HCT116 (cell line): ENCODE measurements around the gene FAM120A. TPM values are rescaled to one million over a fixed set of nuclear protein-coding genes. Genes with fewer than 3 reads are reported as not detected.

Experiments used
- ATAC-seq: fragments of 200-7000 bp; cut with Tn5 transposase; 2 replicates; pipeline ENCODE4 v1.9.1; 2020; ENCODE audit warnings: mild to moderate bottlenecking, moderate library complexity
- BruUV-seq: library from RNA; stranded (reverse); fragments of 400-500 nt; replicated peaks from 2 replicates; lab custom pipeline; 2021; lab: Mats Ljungman, UMichigan
- CTCF ChIA-PET: fragments of 300-600 bp; sonication (Branson Sonifier 250); formaldehyde crosslinking; loops from one replicate; lab custom pipeline; 2021; ENCODE audit warnings: antibody characterized with exemption; lab: Charles Lee
- POLR2A ChIA-PET: fragments of 300-600, 350-600 bp; sonication (Branson Sonifier 250); formaldehyde crosslinking; loops from one replicate; lab custom pipeline; 2021; ENCODE audit warnings: antibody characterized with exemption; lab: Charles Lee
- RAD21 ChIA-PET, 2 experiments: fragments of 300-600 bp; sonication (Branson Sonifier 250); formaldehyde crosslinking; loops; one replicate each; lab custom pipeline; 2023; ENCODE audit warnings: low total read pairs in 2 of 2; ENCODE audit not compliant: uncharacterized antibody in 2 of 2, unreplicated experiment in 2 of 2, low non-redundant PET in 1 of 2; lab: Charles Lee
- DNase-seq: peaks from one replicate; pipeline ENCODE4 v3.0.0-alpha.2; 2010; ENCODE audit warnings: low read depth, low spot score
- H2AFZ ChIP-seq: fragments of 200-600 bp; shearing (Covaris generic), sonication (generic); 2 replicates; pipeline ENCODE4 v1.6.1; 2017; ENCODE audit warnings: low read depth, mixed run types, mixed read lengths, antibody characterized with exemption, low read length; ENCODE audit not compliant: poor library complexity, severe bottlenecking
- H3K27ac ChIP-seq: 2 replicates; pipeline ENCODE4 v1.5.1; 2012; ENCODE audit warnings: low read depth, low read length
- H3K27me3 ChIP-seq: fragments of 200-600 bp; sonication (generic); 2 replicates; pipeline ENCODE4 v1.6.1; 2016; ENCODE audit warnings: mixed run types, low read length, mixed read lengths; ENCODE audit not compliant: insufficient read depth
- H3K36me3 ChIP-seq, 2 experiments: fragments of 200-500 bp in 1 of 2; fragments of 200-600 bp in 1 of 2; sonication (Bioruptor generic) in 1 of 2; sonication (generic) in 1 of 2; 2 replicates each; pipeline versions ENCODE4 v1.5.1 to v1.6.1; 2014 to 2016; ENCODE audit warnings: low read length in 2 of 2, inconsistent platforms in 1 of 2, mixed read lengths in 1 of 2, mixed run types in 1 of 2; ENCODE audit not compliant: insufficient read depth in 2 of 2, control insufficient read depth in 1 of 2
- H3K4me1 ChIP-seq, 2 experiments: fragments of 200-600 bp in 1 of 2; sonication (generic) in 1 of 2; 2 replicates each; pipeline versions ENCODE4 v1.5.1 to v1.6.1; 2012 to 2017; ENCODE audit warnings: low read length in 2 of 2, inconsistent platforms in 1 of 2, mild to moderate bottlenecking in 1 of 2, mixed read lengths in 1 of 2, mixed run types in 1 of 2, moderate library complexity in 1 of 2; ENCODE audit not compliant: insufficient read depth in 2 of 2, control insufficient read depth in 1 of 2
- H3K4me2 ChIP-seq: fragments of 200-600 bp; sonication (generic); 2 replicates; pipeline ENCODE4 v1.6.1; 2017; ENCODE audit warnings: mixed run types, low read length, mixed read lengths
- H3K4me3 ChIP-seq, 2 experiments: fragments of 200-600 bp in 1 of 2; sonication (generic) in 1 of 2; replicated peaks in 1 of 2; 2 replicates each; pipeline ENCODE4 v1.5.1; 2011 to 2016; ENCODE audit warnings: low read length in 2 of 2, control low read depth in 1 of 2, low read depth in 1 of 2, mild to moderate bottlenecking in 1 of 2, mixed read lengths in 1 of 2, mixed run types in 1 of 2
- H3K79me2 ChIP-seq: fragments of 200-600 bp; sonication (generic); 2 replicates; pipeline ENCODE4 v1.6.1; 2017; ENCODE audit warnings: mild to moderate bottlenecking, mixed run types, low read length, moderate library complexity, mixed read lengths; ENCODE audit not compliant: insufficient read depth
- H3K9ac ChIP-seq: fragments of 200-600 bp; sonication (generic); 2 replicates; pipeline ENCODE4 v1.6.1; 2016; ENCODE audit warnings: low read length, mixed read lengths
- H3K9me2 ChIP-seq: fragments of 200-600 bp; sonication (generic), shearing (Covaris generic); 2 replicates; pipeline ENCODE4 v1.6.1; 2017; ENCODE audit warnings: mixed run types, mild to moderate bottlenecking, moderate library complexity; ENCODE audit not compliant: insufficient read depth
- H3K9me3 ChIP-seq, 2 experiments: fragments of 200-500 bp in 1 of 2; fragments of 200-600 bp in 1 of 2; sonication (Bioruptor generic) in 1 of 2; sonication (generic) in 1 of 2; 2 replicates each; pipeline ENCODE4 v1.6.1; 2014 to 2017; ENCODE audit warnings: low read length in 2 of 2, mixed read lengths in 2 of 2, inconsistent platforms in 1 of 2, low read depth in 1 of 2, mild to moderate bottlenecking in 1 of 2, mixed run types in 1 of 2, moderate library complexity in 1 of 2; ENCODE audit not compliant: control insufficient read depth in 1 of 2, insufficient read depth in 1 of 2
- H4K20me1 ChIP-seq: fragments of 200-600 bp; sonication (generic), shearing (Covaris generic); 2 replicates; pipeline ENCODE4 v1.6.1; 2017; ENCODE audit warnings: mixed run types, mild to moderate bottlenecking, moderate library complexity; ENCODE audit not compliant: insufficient read depth
- CBX3 ChIP-seq: IDR thresholded peaks from 2 replicates; pipeline ENCODE4 v1.6.1; 2012; ENCODE audit warnings: low read depth
- ELF1 ChIP-seq: IDR thresholded peaks from 2 replicates; pipeline ENCODE4 v1.6.1; 2012; ENCODE audit warnings: low read depth, borderline replicate concordance
- EZH2phosphoT487 ChIP-seq: fragments of 200-600 bp; IDR thresholded peaks from 2 replicates; pipeline ENCODE4 v1.6.1; 2018; ENCODE audit warnings: antibody characterized with exemption, borderline replicate concordance
- JUND ChIP-seq: IDR thresholded peaks from 2 replicates; pipeline ENCODE4 v1.6.1; 2012
- POLR2A ChIP-seq: IDR thresholded peaks from 2 replicates; pipeline ENCODE4 v1.7.0; 2011; ENCODE audit warnings: borderline replicate concordance; ENCODE audit not compliant: insufficient read depth, insufficient read length; ENCODE audit errors: extremely low read depth
- POLR2AphosphoS5 ChIP-seq: IDR thresholded peaks from 2 replicates; pipeline ENCODE4 v1.6.1; 2011; ENCODE audit warnings: mild to moderate bottlenecking, low read depth, low read length, moderate library complexity
- RAD21 ChIP-seq: IDR thresholded peaks from 2 replicates; pipeline ENCODE4 v1.6.1; 2012; ENCODE audit warnings: low read depth, mild to moderate bottlenecking
- TCF7L2 ChIP-seq: IDR thresholded peaks from 2 replicates; pipeline ENCODE4 v1.7.0; 2011; ENCODE audit warnings: borderline replicate concordance, inconsistent platforms; ENCODE audit not compliant: insufficient read depth, insufficient read length; ENCODE audit errors: extremely low read depth
- ZBTB33 ChIP-seq: IDR thresholded peaks from 2 replicates; pipeline ENCODE4 v1.6.1; 2011; ENCODE audit warnings: mild to moderate bottlenecking, low read length, moderate library complexity; ENCODE audit not compliant: insufficient replicate concordance; ENCODE audit errors: extremely low read depth
- ZNF274 ChIP-seq: fragments of 200-500 bp; sonication (Bioruptor generic); IDR thresholded peaks from 2 replicates; pipeline ENCODE4 v1.6.1; 2014; ENCODE audit warnings: mild to moderate bottlenecking, low read depth, low read length, inconsistent platforms
- intact Hi-C: fragments of 100-400 bp; cut with micrococcal nuclease; formaldehyde crosslinking; loops from 2 replicates; pipeline ENCODE4 v1.10.0; 2022
- total RNA-seq: library from RNA; stranded (reverse); gene quantifications from one replicate; pipeline ENCODE4 v1.2.1, GENCODE V29; 2021; ENCODE audit not compliant: unreplicated experiment

Gene FAM120A
- total RNA-seq, 1 experiment from 2014 or later = 122 TPM

GRCh38 chr9:93595861-93596365, 144.4 kb downstream of the FAM120A start:
- POLR2A ChIA-PET = no interaction called here

More at GRCh38 chr9:93595861-93596365, 144.4 kb downstream of the FAM120A start:
- Histone ChIP-seq H3K36me3 (no peaks in the 10 kb centered on the region), H3K27me3 (no peaks in the 10 kb centered on the region), H4K20me1 (no peaks in the 10 kb centered on the region), H2AFZ (no peak overlapping the region), H3K9me2 (no peaks in the 10 kb centered on the region), H3K79me2 (peaks cover 19% of the 10 kb centered on the region; the same call in 1 of the 2 replicates), H3K4me1 (peaks cover 11 to 22% of the 10 kb centered on the region in 2 experiments; a peak in 2 of 4 replicates), H3K27ac (no peak overlapping the region), H3K9me3 (no peaks in the 10 kb centered on the region), H3K4me3 (no peak overlapping the region), H3K9ac (no peak overlapping the region), H3K4me2 (no peak overlapping the region)
- intact Hi-C loops = no loop called here
- BruUV-seq = no TSS peak
- CTCF ChIA-PET = no interaction called here
- no peak for ATAC-seq
- no peak for DNase-seq
- TF ChIP-seq ZNF274 = no peak
- TF ChIP-seq POLR2A = no peak
- no peak for TF ChIP-seq EZH2phosphoT487
- no peak for TF ChIP-seq ZBTB33
- TF ChIP-seq POLR2AphosphoS5 = no peak
- no peak for TF ChIP-seq RAD21
- TF ChIP-seq ELF1 = no peak
- no peak for TF ChIP-seq TCF7L2
- TF ChIP-seq CBX3 = no peak
- no peak for TF ChIP-seq JUND
- RAD21 ChIA-PET = no interaction called here
